Esophagus mucosa (tissue), 1 donor: ENCODE results near the gene SCLT1. TPM values are rescaled to one million over a fixed set of nuclear protein-coding genes. Genes with fewer than 3 reads are reported as not detected.

Experiments
- ATAC-seq: fragments of 200-7000 bp; cut with Tn5 transposase; one replicate; pipeline ENCODE4 v1.9.1; 2020
- total RNA-seq: library from RNA; stranded (reverse); gene quantifications from one replicate; pipeline ENCODE4 v1.2.4, GENCODE V29; 2023
- donor health status: DM: yes; HTN: yes; CAD: no.

Gene SCLT1
- total RNA-seq, 1 donor from 2014 or later = 9.5 TPM

DNA sequence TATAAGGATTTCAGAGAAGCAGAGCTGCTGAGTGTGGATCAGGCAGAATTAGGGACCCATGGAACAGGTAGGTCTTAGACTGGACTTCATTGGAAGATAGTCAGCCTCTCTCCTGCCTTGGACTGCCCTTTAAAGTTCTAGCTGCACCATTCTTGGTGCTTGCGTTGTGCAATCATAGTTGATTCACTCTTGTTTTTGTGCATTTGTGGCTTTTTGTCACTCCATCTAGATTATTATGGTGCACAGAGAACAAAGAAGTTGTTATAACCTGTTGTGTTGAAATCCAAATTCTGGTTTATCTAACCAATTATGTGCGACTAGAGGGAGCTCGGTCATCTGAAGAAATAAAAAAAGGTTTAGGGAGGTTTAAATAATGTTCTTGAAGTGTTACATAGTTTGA is 224.6 kb downstream of the SCLT1 start:
- no peak for ATAC-seq

DNA sequence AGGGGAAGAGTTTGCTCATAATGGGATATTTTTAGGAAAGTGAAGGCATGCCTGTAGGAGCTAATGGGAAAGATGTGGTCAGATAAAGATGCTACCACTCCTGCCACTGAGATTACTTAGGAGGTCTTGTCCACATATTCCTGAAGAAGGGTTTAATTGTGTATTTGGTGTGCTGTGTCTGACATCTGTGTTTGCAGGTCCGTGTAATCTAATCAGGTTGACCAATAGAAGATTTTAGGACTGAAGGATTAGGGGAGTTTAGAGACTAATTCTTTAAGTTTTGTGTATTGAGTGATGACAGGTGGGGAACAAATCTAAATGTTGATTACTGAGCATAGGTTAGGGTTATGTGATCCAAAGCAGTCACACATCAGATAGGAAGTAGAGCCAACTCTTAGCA is 226.6 kb downstream of the SCLT1 start:
- ATAC-seq = no peak

- no peak for ATAC-seq
Observed at GRCh38 chr4:128866269-128866668, 227.1 kb downstream of the SCLT1 start.

DNA sequence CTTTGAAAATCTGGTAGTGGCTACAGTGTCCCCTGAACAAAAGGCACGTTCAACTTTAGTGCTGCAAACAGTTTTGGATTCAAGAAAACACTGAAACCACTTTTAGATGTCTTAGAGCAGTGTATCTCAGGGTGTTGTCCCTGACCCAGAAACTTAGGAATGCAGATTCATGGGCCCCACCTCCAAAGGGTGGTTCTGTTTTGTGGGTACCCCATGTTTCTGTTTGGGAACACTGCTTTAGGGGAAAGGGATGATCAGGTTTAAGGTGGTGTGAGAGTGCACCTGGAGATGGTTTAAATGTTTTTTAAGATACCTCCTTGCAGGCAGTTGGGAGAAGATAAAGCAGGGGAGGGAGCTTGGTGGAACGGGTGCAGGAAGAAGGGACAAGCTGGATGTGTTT is 228.2 kb downstream of the SCLT1 start:
- ATAC-seq = no peak

GRCh38 chr4:128863312-128864075 is 229.8 kb downstream of the SCLT1 start:
- peak; percentile 59 for ATAC-seq

DNA sequence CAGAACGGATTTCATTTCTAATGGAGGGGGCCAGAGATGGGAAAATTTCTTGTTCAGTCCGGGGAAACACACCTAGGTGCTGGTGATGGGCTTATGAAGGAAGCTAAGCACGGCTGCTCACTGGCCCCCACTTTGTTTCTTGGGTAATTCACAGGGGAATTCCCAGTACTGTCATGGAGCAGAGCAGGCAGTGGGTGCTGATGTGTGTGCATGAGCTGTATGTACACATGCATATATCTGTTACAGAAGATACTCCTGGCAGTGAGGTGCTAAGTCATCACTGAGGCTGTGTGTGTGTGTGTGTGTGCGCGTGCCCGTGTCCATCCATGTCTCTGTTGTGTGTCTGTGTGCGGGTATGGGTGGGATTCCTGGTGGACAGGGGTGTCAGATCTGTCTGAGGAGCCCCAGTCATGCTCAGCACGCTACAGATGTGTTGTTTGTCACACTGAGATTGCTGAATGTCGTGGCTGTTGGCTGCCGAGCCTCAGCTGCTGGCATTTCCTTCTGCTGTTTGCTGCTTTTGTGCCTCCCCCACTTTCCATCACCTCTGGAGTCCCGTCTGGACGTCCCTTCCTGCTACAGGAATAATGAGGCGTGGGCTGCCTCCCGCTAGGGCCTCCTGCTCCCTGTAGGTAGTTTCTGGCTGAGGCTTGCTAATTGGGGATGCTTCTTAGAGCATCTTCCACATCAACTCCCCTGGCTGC is 230.6 kb downstream of the SCLT1 start:
- no peak for ATAC-seq

- ATAC-seq = no peak
Observed at GRCh38 chr4:128861856-128862518, 231.4 kb downstream of the SCLT1 start.

- no peak for ATAC-seq
Observed at GRCh38 chr4:128859887-128860677, 233.3 kb downstream of the SCLT1 start.

GRCh38 chr4:128858879-128859671 is 234.3 kb downstream of the SCLT1 start:
- no peak for ATAC-seq

- no peak for ATAC-seq
Observed at GRCh38 chr4:128856246-128856645, 237.1 kb downstream of the SCLT1 start.

- no peak for ATAC-seq
Observed at GRCh38 chr4:128855621-128856020, 237.7 kb downstream of the SCLT1 start.

DNA sequence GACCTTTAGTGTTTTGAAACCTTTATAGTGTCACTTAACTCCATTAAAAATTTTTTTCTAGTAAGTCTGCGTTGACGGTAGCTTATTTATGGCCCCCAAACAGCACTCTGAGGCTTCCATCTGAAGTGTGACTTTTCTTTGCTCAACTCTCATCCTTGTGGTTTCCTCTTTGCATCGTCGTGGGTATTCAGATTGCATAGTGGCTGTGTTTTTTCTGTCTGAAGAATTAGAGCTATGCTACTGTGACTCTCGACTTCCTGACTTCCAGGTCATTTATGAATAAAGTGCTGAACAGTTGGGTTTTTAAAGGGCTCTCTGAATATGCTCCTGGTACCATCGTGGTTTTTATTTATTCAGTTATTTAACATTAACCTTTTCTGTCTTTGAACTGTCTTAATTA is 238.9 kb downstream of the SCLT1 start:
- no peak for ATAC-seq

- ATAC-seq = no peak
Observed at GRCh38 chr4:128853741-128854140, 239.6 kb downstream of the SCLT1 start.

DNA sequence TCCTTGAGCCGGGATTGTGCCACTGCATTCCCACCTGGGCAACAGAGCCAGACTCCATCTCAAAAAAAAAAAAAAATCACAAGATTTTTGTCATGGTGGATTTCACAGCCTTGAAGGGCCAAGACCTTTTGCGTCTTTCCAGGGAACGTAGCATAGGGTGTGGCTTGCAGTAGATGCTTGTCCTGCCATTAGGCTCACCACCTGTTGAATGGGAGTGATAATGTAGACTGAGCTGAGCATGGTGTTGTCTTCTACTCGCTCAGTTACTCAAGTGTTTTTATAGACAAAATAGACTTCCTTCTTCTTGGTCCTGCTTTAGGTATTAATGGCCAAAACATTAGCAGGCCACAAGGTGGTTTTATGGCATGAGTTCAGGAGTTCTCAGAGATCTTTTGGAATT is 243.1 kb downstream of the SCLT1 start:
- ATAC-seq = no peak

DNA sequence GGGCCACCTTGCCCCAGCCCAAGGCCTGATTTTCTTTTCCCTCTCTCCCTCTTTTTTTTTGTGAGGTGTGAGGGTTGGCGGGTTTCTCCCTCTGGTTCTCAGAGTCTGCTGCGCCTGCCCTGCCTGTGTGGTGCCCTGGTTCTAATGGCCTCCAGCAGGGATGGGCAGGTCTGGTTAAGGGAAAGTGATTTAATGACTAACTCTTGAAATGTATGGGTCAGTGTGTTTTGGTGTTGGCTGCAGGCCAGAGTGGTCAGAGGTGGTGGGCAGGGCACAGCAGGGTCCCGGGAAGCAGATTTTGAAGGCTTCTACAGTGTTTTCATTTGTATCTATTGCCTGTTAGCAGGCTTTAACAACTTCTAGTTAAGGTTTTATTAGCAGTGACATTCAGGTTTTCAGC is 244.9 kb downstream of the SCLT1 start:
- ATAC-seq = no peak

DNA sequence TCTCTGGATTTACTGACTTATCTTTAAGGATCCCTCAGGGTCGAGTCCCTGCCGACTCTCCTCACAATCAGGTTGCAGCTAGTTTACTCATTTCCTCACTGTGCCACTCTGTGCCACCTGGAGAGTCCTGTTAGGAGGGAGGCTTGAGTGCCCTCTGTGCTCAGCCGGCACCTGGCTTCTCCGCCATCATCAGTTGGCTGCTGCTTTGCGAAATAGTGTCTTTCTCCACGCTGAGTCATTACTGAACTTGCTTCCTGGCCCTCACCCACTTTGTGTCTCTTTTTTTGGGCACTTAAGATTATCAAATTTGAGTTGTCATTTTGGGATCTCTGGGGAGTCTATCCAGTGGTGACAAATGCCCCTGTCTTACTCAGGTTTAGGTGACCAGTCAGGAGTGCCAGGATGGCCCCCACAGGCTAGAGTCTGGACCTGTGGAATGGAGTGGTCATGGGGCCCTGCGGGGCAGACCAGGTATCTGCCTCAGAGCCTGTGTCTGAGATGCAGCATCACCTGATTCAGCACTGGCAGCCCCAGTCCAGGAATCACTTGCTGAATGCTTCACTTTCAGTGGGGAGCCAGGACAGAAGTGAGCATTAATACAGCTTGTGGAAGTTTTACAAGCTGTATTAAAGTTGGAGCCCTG is 246.1 kb downstream of the SCLT1 start:
- ATAC-seq = no peak

DNA sequence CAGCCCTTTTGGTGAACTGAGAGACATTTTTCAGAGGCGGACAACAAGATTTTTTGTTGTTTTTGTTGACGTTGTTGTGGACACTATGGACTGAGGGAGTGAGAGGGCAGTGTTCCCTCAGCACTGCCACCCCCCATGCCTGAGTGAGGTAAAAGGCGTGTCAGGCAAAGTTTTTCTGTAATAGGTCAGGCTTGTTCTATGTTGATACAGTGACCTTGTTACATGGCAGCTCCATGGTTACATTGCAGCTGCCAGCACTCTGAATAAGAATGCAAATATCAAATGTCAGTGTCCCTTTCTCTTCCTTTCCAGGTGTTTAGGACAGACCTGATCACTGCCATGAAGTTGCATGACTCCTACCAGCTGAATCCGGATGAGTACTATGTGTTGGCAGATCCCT is 247.3 kb downstream of the SCLT1 start:
- ATAC-seq = no peak

- ATAC-seq = no peak
Observed at GRCh38 chr4:128844931-128845330, 248.4 kb downstream of the SCLT1 start.

- peak; percentile 84 for ATAC-seq
Observed at GRCh38 chr4:128841402-128841801, 251.9 kb downstream of the SCLT1 start.

DNA sequence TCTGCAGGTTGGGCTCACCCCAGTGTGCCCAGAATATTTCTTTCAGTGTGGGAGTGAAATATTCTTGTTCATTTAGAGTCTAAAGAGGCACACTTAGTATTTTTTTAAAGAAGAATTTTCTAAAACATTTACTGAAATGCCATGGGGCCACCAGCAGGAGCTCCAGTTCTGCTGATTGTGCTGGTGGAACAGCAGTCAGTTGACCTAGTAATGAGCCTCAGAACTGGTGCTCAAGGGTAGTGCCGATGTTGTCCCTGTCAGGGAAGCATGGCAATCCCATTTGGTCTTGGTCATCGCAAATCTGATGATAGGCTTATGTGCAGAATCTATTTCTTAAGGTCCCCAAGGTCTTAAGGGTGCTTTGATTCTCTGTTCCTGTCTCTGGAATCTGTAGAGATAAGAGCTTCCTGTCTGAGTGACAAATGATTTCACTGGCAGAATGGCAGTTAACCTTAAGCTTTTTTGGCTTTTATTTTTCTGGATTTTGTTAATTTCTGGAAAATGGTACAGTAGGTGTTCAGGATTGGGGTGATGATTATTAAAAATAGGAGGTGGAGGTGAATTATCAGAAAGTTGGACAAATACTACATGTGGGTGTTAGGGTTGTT is 252.5 kb downstream of the SCLT1 start:
- no peak for ATAC-seq

GRCh38 chr4:128837679-128838078 is 255.7 kb downstream of the SCLT1 start:
- ATAC-seq = no peak
